Measurements from ENCODE around the gene TBC1D21. TPM values are rescaled to one million over a fixed set of nuclear protein-coding genes. Genes with fewer than 3 reads are reported as not detected.

Gene TBC1D21
- total RNA-seq, 1 experiment from 2014 or later, result not detected

DNA sequence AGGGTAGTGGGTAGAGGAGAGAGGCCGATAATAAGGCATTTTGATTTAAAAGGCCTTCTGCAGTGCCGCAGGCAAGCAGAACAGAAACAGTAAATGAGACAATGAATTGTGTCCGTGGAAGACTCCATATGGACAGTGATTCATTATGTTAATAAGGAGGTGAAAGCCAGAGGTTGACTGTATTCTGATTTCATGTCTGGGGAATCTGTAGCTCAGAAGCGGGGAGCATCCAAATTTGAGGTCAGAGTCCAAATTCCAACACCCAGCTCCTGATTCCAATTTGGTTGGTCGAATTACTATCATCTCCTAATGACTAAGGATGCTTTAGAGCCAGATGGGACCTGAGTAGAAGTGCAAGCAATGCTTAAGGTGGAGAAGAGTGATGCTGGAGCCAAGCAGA lies 1.0 kb upstream of the TBC1D21 start:
- intact Hi-C loops (cut with micrococcal nuclease; ENCODE audit: unreplicated experiment), result loop anchor here (5.0 to 10.0 kb wide), 2 partner anchors 92 to 450 kb away; no protein-coding TSS in a partner anchor
- Histone ChIP-seq H3K4me3 (no peak overlapping the region), H3K79me2 (ENCODE audit: low read depth) (no peaks in the 10 kb centered on the region), H4K20me1 (ENCODE audit: insufficient read depth) (no peaks in the 10 kb centered on the region; the same call in 1 of the 2 replicates), H3K27me3 (ENCODE audit: insufficient read depth, low read depth) (peaks cover 62% of the 10 kb centered on the region), H3K4me2 (no peak overlapping the region), H2AFZ (no peak overlapping the region), H3K9me2 (ENCODE audit: insufficient read depth) (no peaks in the 10 kb centered on the region), H3K36me3 (ENCODE audit: low read depth) (no peaks in the 10 kb centered on the region), H3K4me1 (replicated peaks; ENCODE audit: insufficient read depth) (no peaks in the 10 kb centered on the region), H3K9me3 (ENCODE audit: insufficient read depth, low read depth) (no peaks in the 10 kb centered on the region), H3K27ac (no peak overlapping the region), H3F3A (ENCODE audit: insufficient read depth, low read depth) (no peaks in the 10 kb centered on the region)
- no peak for DNase-seq
- POLR2A ChIA-PET (ENCODE audit: unreplicated experiment), result no interaction called here
- TF ChIP-seq CTCF (conservative IDR thresholded peaks at IDR 0.05) (no peak), EZH2 (IDR thresholded peaks at IDR 0.05; ENCODE audit: low read depth) (no peak)
- CTCF ChIA-PET, result interaction anchor here (0.6 kb wide), 2 partner anchors 758 to 1144 kb away, joined by 3 to 5 read pairs; no protein-coding TSS in a partner anchor
- BruUV-seq (replicated peaks), result no TSS peak

DNA sequence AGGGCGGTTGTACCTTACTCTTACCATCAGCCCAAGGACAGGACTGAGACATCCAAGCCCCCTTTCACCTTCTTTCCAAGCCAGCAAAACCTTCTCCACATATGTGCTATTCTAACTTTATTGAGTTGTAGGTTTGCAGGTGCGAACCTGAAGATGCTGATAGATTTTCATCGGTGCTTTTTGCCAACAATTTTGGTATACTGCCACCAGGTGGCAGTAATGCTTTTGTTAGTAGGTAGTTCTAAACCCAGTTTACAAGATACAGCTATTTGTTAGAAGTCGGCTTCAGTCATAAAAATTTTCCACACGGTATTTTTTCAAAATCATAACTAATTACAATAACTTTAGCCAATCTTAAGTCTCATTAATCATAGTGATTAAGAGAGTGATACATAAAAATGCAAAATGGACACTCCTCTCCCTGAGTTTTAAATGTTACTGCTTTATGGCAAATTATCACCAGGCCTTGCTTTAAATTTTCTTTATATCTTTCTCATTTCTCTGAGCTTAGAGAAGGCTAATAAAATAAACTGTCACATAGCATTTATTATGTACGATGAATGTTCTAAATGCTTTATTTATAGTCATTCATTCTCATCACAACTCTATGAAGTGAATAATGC lies 636 bp downstream of the TBC1D21 start:
- Histone ChIP-seq H3K4me2 (no peak overlapping the region), H2AFZ (no peak overlapping the region), H3K9me2 (ENCODE audit: insufficient read depth) (no peaks in the 10 kb centered on the region), H3K36me3 (ENCODE audit: low read depth) (no peaks in the 10 kb centered on the region), H3K4me1 (replicated peaks; ENCODE audit: insufficient read depth) (no peaks in the 10 kb centered on the region), H3K9me3 (ENCODE audit: insufficient read depth, low read depth) (no peaks in the 10 kb centered on the region), H3K27ac (no peak overlapping the region), H3K79me2 (ENCODE audit: low read depth) (no peaks in the 10 kb centered on the region), H3F3A (ENCODE audit: insufficient read depth, low read depth) (no peaks in the 10 kb centered on the region), H3K27me3 (ENCODE audit: insufficient read depth, low read depth) (peaks cover 46% of the 10 kb centered on the region), H3K4me3 (no peak overlapping the region), H4K20me1 (ENCODE audit: insufficient read depth) (no peaks in the 10 kb centered on the region)
- peak; percentile 17 to 60 for DNase-seq
- CTCF ChIA-PET, result interaction anchor here (0.5 to 1.1 kb wide), 8 partner anchors 22 to 447 kb away, joined by 3 to 10 read pairs (median 4); no protein-coding TSS in a partner anchor
- POLR2A ChIA-PET (ENCODE audit: unreplicated experiment), result no interaction called here
- TF ChIP-seq CTCF (conservative IDR thresholded peaks at IDR 0.05) (peak; percentile 86), EZH2 (IDR thresholded peaks at IDR 0.05; ENCODE audit: low read depth) (no peak)
- BruUV-seq (replicated peaks), result no TSS peak
- intact Hi-C loops (cut with micrococcal nuclease; ENCODE audit: unreplicated experiment), result loop anchor here (5.0 to 10.0 kb wide), 2 partner anchors 91 to 448 kb away; no protein-coding TSS in a partner anchor

GRCh38 chr15:73879426-73879825 lies 6.1 kb downstream of the TBC1D21 start:
- intact Hi-C loops (cut with micrococcal nuclease; ENCODE audit: unreplicated experiment), result loop anchor here (10.0 kb wide), 1 partner anchor 85 kb away; no protein-coding TSS in a partner anchor
- ChIA-PET POLR2A (ENCODE audit: unreplicated experiment) (no interaction called here), CTCF (no interaction called here)
- H2AFZ ChIP-seq, result no peak overlapping the region
- no peak overlapping the region for H3K4me2 ChIP-seq
- no peaks in the 10 kb centered on the region for H3K4me1 ChIP-seq (replicated peaks; ENCODE audit: insufficient read depth)
- H3K4me3 ChIP-seq, result no peak overlapping the region
- H3K9me2 ChIP-seq (ENCODE audit: insufficient read depth), result no peaks in the 10 kb centered on the region
- TF ChIP-seq CTCF (conservative IDR thresholded peaks at IDR 0.05), result no peak
- no peak for TF ChIP-seq EZH2 (IDR thresholded peaks at IDR 0.05; ENCODE audit: low read depth)
- H4K20me1 ChIP-seq (ENCODE audit: insufficient read depth), result no peaks in the 10 kb centered on the region
- no peaks in the 10 kb centered on the region for H3K9me3 ChIP-seq (ENCODE audit: insufficient read depth, low read depth)
- no TSS peak for BruUV-seq (replicated peaks)
- H3F3A ChIP-seq (ENCODE audit: insufficient read depth, low read depth), result no peaks in the 10 kb centered on the region
- H3K27me3 ChIP-seq (ENCODE audit: insufficient read depth, low read depth), result peaks cover 21% of the 10 kb centered on the region
- H3K36me3 ChIP-seq (ENCODE audit: low read depth), result no peaks in the 10 kb centered on the region
- no peak overlapping the region for H3K27ac ChIP-seq
- no peak for DNase-seq
- H3K79me2 ChIP-seq (ENCODE audit: low read depth), result no peaks in the 10 kb centered on the region

Data from PC-9 (cell line).